Left ventricle myocardium superior (tissue), 1 donor: ENCODE measurements around the gene UCN. TPM values are rescaled to one million over a fixed set of nuclear protein-coding genes. Genes with fewer than 3 reads are reported as not detected.
"Not testable (repeated sequence)": the region's sequence is repeated elsewhere in the genome, so short reads cannot be mapped to it uniquely, and the experiment has no call there.

Experiments used
- ATAC-seq: fragments of 200-7000 bp; cut with Tn5 transposase; one replicate; pipeline ENCODE4 v1.9.1; 2020; ENCODE audit warnings: mild to moderate bottlenecking, moderate library complexity
- DNase-seq: peaks from one replicate; pipeline ENCODE4 v3.0.0-alpha.2; 2020
- intact Hi-C: fragments of 100-400 bp; cut with micrococcal nuclease; formaldehyde crosslinking; loops from one replicate; pipeline ENCODE4 v1.11.0; 2022
- total RNA-seq: library from RNA; stranded (reverse); fragmentation: NEBNext Ultra II Directional; extraction: Animal tissue kit (Norgen Biotek cat#: 25700); gene quantifications from one replicate; pipeline ENCODE4 v1.2.1, GENCODE V29; 2021
- donor health status: DM: no; HTN: yes; CAD: no; lungs with severe emphysema.

The UCN gene
- total RNA-seq, 1 donor from 2014 or later: 0.55 TPM

- intact Hi-C loops: no loop called here
- peak; percentile 29 for ATAC-seq
- DNase-seq: peak; percentile 65
Measured at GRCh38 chr2:27316655-27317412, 8.6 kb upstream of the UCN start.

- ATAC-seq (no peak), DNase-seq (no peak)
- intact Hi-C loops: no loop called here
Measured at GRCh38 chr2:27315122-27315521, 6.9 kb upstream of the UCN start.

GRCh38 chr2:27314709-27315108 is 6.5 kb upstream of the UCN start:
- intact Hi-C loops: no loop called here
- no peak for DNase-seq
- no peak for ATAC-seq

GRCh38 chr2:27313882-27314645 is 5.8 kb upstream of the UCN start:
- intact Hi-C loops: no loop called here
- ATAC-seq (no peak), DNase-seq (no peak)

GRCh38 chr2:27312152-27312551 is 3.9 kb upstream of the UCN start:
- ATAC-seq: no peak
- no peak for DNase-seq
- intact Hi-C loops: no loop called here

- DNase-seq: no peak
- ATAC-seq: peak; percentile 4
- intact Hi-C loops: no loop called here
Measured at GRCh38 chr2:27309651-27310050, 1.4 kb upstream of the UCN start.

GRCh38 chr2:27307545-27308358 is 493 bp downstream of the UCN start:
- peak; percentile 41 for DNase-seq
- intact Hi-C loops: no loop called here
- peak; percentile 4 for ATAC-seq

- DNase-seq: no peak
- intact Hi-C loops: no loop called here
Measured at GRCh38 chr2:27307287-27307544, 1.0 kb downstream of the UCN start.

GRCh38 chr2:27306573-27307286 is 1.5 kb downstream of the UCN start:
- intact Hi-C loops: no loop called here
- DNase-seq: peak; percentile 35

More at GRCh38 chr2:27307287-27307544, 1.0 kb downstream of the UCN start:
- no peak for ATAC-seq

GRCh38 chr2:27306136-27306535 is 2.1 kb downstream of the UCN start:
- DNase-seq (no peak), ATAC-seq (no peak)
- intact Hi-C loops: no loop called here

More at GRCh38 chr2:27306573-27307286, 1.5 kb downstream of the UCN start:
- no peak for ATAC-seq

GRCh38 chr2:27305516-27305915 is 2.7 kb downstream of the UCN start:
- ATAC-seq: no peak
- intact Hi-C loops: no loop called here

GRCh38 chr2:27304488-27305240 is 3.6 kb downstream of the UCN start:
- DNase-seq (no peak), ATAC-seq (no peak)
- intact Hi-C loops: no loop called here

More at GRCh38 chr2:27305516-27305915, 2.7 kb downstream of the UCN start:
- no peak for DNase-seq

- intact Hi-C loops: no loop called here
Measured at GRCh38 chr2:27303093-27304025, 4.9 kb downstream of the UCN start.

GRCh38 chr2:27300606-27301005 is 7.6 kb downstream of the UCN start:
- ATAC-seq, DNase-seq, intact Hi-C loops: not testable (repeated sequence)

More at GRCh38 chr2:27303093-27304025, 4.9 kb downstream of the UCN start:
- ATAC-seq: peak; percentile 67
- DNase-seq: no peak

- DNase-seq (no peak), ATAC-seq (peak; percentile 6)
- intact Hi-C loops: no loop called here
Measured at GRCh38 chr2:27298391-27299080, 9.7 kb downstream of the UCN start.

- ATAC-seq (no peak), DNase-seq (no peak)
- intact Hi-C loops: no loop called here
Measured at GRCh38 chr2:27297195-27297594, 11.1 kb downstream of the UCN start.

GRCh38 chr2:27296481-27296880 is 11.8 kb downstream of the UCN start:
- no peak for DNase-seq
- no peak for ATAC-seq
- intact Hi-C loops: no loop called here
